ENCODE results near the gene PARD3B. TPM values are rescaled to one million over a fixed set of nuclear protein-coding genes. Genes with fewer than 3 reads are reported as not detected.

Gene PARD3B
- total and polyA plus RNA-seq, 4 donors: 6.8 to 50.9 (median 22.5) TPM

DNA sequence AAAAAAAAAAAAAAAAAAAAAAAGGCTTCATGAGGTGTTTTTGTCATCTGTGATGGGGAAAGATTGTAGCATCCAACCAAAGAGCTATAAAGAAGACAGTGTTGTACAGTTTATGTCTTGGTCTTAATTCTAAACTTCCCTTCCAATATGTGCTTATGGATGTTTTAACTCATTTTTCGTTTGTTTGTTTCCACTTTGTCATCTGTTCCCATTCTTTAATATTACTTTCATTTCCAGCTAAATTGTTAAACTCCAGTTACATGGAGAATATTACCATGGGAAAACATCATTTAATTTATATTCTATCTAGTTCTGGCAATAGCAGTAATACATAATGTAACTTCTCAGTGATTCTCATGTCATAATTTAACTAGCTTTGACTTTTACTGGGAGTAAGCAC lies 792.9 kb downstream of the PARD3B start:
- no peak for ATAC-seq (ENCODE audit: low FRiP score)
- H3K9me3 ChIP-seq (ENCODE audit: control insufficient read depth, low read length): no peaks in the 10 kb centered on the region
- intact Hi-C loops (cut with DNase I): no loop called here
- H3K27me3 ChIP-seq (ENCODE audit: control insufficient read depth in 1 of 2, insufficient read depth in 2 of 2, low read length in 1 of 2): no peaks in the 10 kb centered on the region
- no peak overlapping the region for H3K4me3 ChIP-seq (ENCODE audit: low read length in 2 of 2)
- WGBS, 2 donors: 43 to 96% methylated on average over 1 of the region's 1 CpG
- H3K27ac ChIP-seq (ENCODE audit: low read depth in 1 of 2, low read length in 2 of 2): no peak overlapping the region
- H3K36me3 ChIP-seq (ENCODE audit: control insufficient read depth in 1 of 2, insufficient read depth in 2 of 2, low read length in 1 of 2): no peaks in the 10 kb centered on the region
- no peak for DNase-seq
- no peaks in the 10 kb centered on the region for H3K4me1 ChIP-seq (ENCODE audit: control insufficient read depth in 1 of 2, insufficient read depth in 2 of 2, low read length in 2 of 2)

GRCh38 chr2:205343103-205343502 lies 797.8 kb downstream of the PARD3B start:
- intact Hi-C loops (cut with DNase I): no loop called here
- Histone ChIP-seq H3K4me3 (ENCODE audit: low read length in 2 of 2) (no peak overlapping the region), H3K27me3 (ENCODE audit: control insufficient read depth in 1 of 2, insufficient read depth in 2 of 2, low read length in 1 of 2) (no peaks in the 10 kb centered on the region), H3K27ac (ENCODE audit: low read depth in 1 of 2, low read length in 2 of 2) (no peak overlapping the region), H3K9me3 (ENCODE audit: control insufficient read depth, low read length) (no peaks in the 10 kb centered on the region), H3K4me1 (ENCODE audit: control insufficient read depth in 1 of 2, insufficient read depth in 2 of 2, low read length in 2 of 2) (no peaks in the 10 kb centered on the region), H3K36me3 (ENCODE audit: control insufficient read depth in 1 of 2, insufficient read depth in 2 of 2, low read length in 1 of 2) (no peaks in the 10 kb centered on the region)
- WGBS, 2 donors: 75 to 82% methylated on average over 4 of the region's 4 CpGs
- DNase-seq (no peak), ATAC-seq (ENCODE audit: low FRiP score) (no peak)

DNA sequence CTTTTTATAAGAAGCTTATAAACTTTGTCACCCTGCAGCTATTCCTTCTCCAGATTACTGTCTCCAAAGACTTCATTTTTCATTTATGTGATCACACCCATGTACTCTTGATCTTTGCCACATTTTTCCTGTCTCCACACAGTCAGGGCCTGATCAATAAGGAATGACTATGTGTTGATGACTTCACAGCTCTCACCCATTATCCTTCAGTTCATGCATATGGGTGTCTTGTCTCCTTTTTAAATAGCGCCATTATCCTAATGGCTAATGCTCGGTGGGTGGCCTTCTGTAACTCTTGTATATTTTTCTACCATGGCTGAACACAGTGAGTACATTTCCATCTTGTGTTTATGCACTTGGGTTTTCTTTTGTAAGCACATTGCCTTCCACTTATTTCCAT lies 801.4 kb downstream of the PARD3B start:
- no peak for ATAC-seq (ENCODE audit: low FRiP score)
- no peaks in the 10 kb centered on the region for H3K4me1 ChIP-seq (ENCODE audit: control insufficient read depth in 1 of 2, insufficient read depth in 2 of 2, low read length in 2 of 2)
- no peaks in the 10 kb centered on the region for H3K27me3 ChIP-seq (ENCODE audit: control insufficient read depth in 1 of 2, insufficient read depth in 2 of 2, low read length in 1 of 2)
- no peak for DNase-seq
- 90 to 96% methylated on average over 2 of the region's 2 CpGs for WGBS, 2 donors
- H3K36me3 ChIP-seq (ENCODE audit: control insufficient read depth in 1 of 2, insufficient read depth in 2 of 2, low read length in 1 of 2): no peaks in the 10 kb centered on the region
- H3K27ac ChIP-seq (ENCODE audit: low read depth in 1 of 2, low read length in 2 of 2): no peak overlapping the region
- no peak overlapping the region for H3K4me3 ChIP-seq (ENCODE audit: low read length in 2 of 2)
- no peaks in the 10 kb centered on the region for H3K9me3 ChIP-seq (ENCODE audit: control insufficient read depth, low read length)
- intact Hi-C loops (cut with DNase I): no loop called here

GRCh38 chr2:205347899-205348298 lies 802.6 kb downstream of the PARD3B start:
- intact Hi-C loops (cut with DNase I): no loop called here
- no peak for ATAC-seq (ENCODE audit: low FRiP score)
- 61 to 65% methylated on average over 2 of the region's 2 CpGs for WGBS, 2 donors
- Histone ChIP-seq H3K27me3 (ENCODE audit: control insufficient read depth in 1 of 2, insufficient read depth in 2 of 2, low read length in 1 of 2) (no peaks in the 10 kb centered on the region), H3K36me3 (ENCODE audit: control insufficient read depth in 1 of 2, insufficient read depth in 2 of 2, low read length in 1 of 2) (no peaks in the 10 kb centered on the region), H3K27ac (ENCODE audit: low read depth in 1 of 2, low read length in 2 of 2) (no peak overlapping the region), H3K4me1 (ENCODE audit: control insufficient read depth in 1 of 2, insufficient read depth in 2 of 2, low read length in 2 of 2) (no peaks in the 10 kb centered on the region), H3K4me3 (ENCODE audit: low read length in 2 of 2) (no peak overlapping the region), H3K9me3 (ENCODE audit: control insufficient read depth, low read length) (no peaks in the 10 kb centered on the region)
- no peak for DNase-seq

- Histone ChIP-seq H3K27ac (ENCODE audit: low read depth in 1 of 2, low read length in 2 of 2) (no peak overlapping the region), H3K9me3 (ENCODE audit: control insufficient read depth, low read length) (no peaks in the 10 kb centered on the region), H3K4me1 (ENCODE audit: control insufficient read depth in 1 of 2, insufficient read depth in 2 of 2, low read length in 2 of 2) (no peaks in the 10 kb centered on the region), H3K27me3 (ENCODE audit: control insufficient read depth in 1 of 2, insufficient read depth in 2 of 2, low read length in 1 of 2) (no peaks in the 10 kb centered on the region), H3K36me3 (ENCODE audit: control insufficient read depth in 1 of 2, insufficient read depth in 2 of 2, low read length in 1 of 2) (peaks cover 0 to 2% of the 10 kb centered on the region in 2 donors), H3K4me3 (ENCODE audit: low read length in 2 of 2) (no peak overlapping the region)
- intact Hi-C loops (cut with DNase I): no loop called here
- WGBS, 2 donors: 86 to 90% methylated on average over 3 of the region's 3 CpGs
- no peak for ATAC-seq (ENCODE audit: low FRiP score)
- DNase-seq: no peak
Observed at GRCh38 chr2:205352094-205352493, 806.8 kb downstream of the PARD3B start.

DNA sequence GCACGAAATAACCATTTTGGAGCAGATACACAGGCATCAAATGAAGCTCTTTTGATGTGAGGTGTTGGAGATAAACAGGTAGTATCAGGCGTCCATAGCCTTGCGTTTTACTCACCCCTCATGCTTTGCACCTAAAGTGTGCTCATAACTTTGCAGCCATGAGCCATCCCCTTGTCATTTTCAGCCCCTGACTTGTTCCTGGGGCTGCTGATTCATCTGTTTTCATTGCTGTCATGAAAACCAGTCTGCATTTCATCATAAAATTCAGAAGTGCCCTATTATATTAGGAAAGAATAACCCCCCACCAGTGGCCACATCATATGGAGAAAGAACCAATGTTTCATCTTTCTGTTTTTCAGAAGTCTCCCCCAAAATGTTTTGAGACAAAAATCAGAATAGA lies 807.3 kb downstream of the PARD3B start:
- DNase-seq: no peak

GRCh38 chr2:205357732-205358131 lies 812.5 kb downstream of the PARD3B start:
- H3K4me1 ChIP-seq (ENCODE audit: control insufficient read depth in 1 of 2, insufficient read depth in 2 of 2, low read length in 2 of 2): no peaks in the 10 kb centered on the region
- DNase-seq: no peak
- 48 to 50% methylated on average over 2 of the region's 2 CpGs for WGBS, 2 donors
- no peaks in the 10 kb centered on the region for H3K9me3 ChIP-seq (ENCODE audit: control insufficient read depth, low read length)
- H3K27ac ChIP-seq (ENCODE audit: low read depth in 1 of 2, low read length in 2 of 2): no peak overlapping the region
- no peak for ATAC-seq (ENCODE audit: low FRiP score)
- H3K36me3 ChIP-seq (ENCODE audit: control insufficient read depth in 1 of 2, insufficient read depth in 2 of 2, low read length in 1 of 2): peaks cover 0 to 2% of the 10 kb centered on the region in 2 donors
- intact Hi-C loops (cut with DNase I): no loop called here
- H3K27me3 ChIP-seq (ENCODE audit: control insufficient read depth in 1 of 2, insufficient read depth in 2 of 2, low read length in 1 of 2): no peaks in the 10 kb centered on the region
- H3K4me3 ChIP-seq (ENCODE audit: low read length in 2 of 2): no peak overlapping the region

More for the DNA sequence above, 807.3 kb downstream of the PARD3B start:
- ATAC-seq (ENCODE audit: low FRiP score): no peak
- H3K27me3 ChIP-seq (ENCODE audit: control insufficient read depth in 1 of 2, insufficient read depth in 2 of 2, low read length in 1 of 2): no peaks in the 10 kb centered on the region
- H3K27ac ChIP-seq (ENCODE audit: low read depth in 1 of 2, low read length in 2 of 2): no peak overlapping the region
- intact Hi-C loops (cut with DNase I): no loop called here
- WGBS, 2 donors: 91 to 94% methylated on average over 3 of the region's 3 CpGs
- no peaks in the 10 kb centered on the region for H3K4me1 ChIP-seq (ENCODE audit: control insufficient read depth in 1 of 2, insufficient read depth in 2 of 2, low read length in 2 of 2)
- H3K36me3 ChIP-seq (ENCODE audit: control insufficient read depth in 1 of 2, insufficient read depth in 2 of 2, low read length in 1 of 2): peaks cover 0 to 2% of the 10 kb centered on the region in 2 donors
- no peak overlapping the region for H3K4me3 ChIP-seq (ENCODE audit: low read length in 2 of 2)
- no peaks in the 10 kb centered on the region for H3K9me3 ChIP-seq (ENCODE audit: control insufficient read depth, low read length)

- DNase-seq (no peak), ATAC-seq (ENCODE audit: low FRiP score) (no peak)
- Histone ChIP-seq H3K36me3 (ENCODE audit: control insufficient read depth in 1 of 2, insufficient read depth in 2 of 2, low read length in 1 of 2) (peaks cover 0 to 2% of the 10 kb centered on the region in 2 donors), H3K4me1 (ENCODE audit: control insufficient read depth in 1 of 2, insufficient read depth in 2 of 2, low read length in 2 of 2) (no peaks in the 10 kb centered on the region), H3K27ac (ENCODE audit: low read depth in 1 of 2, low read length in 2 of 2) (no peak overlapping the region), H3K27me3 (ENCODE audit: control insufficient read depth in 1 of 2, insufficient read depth in 2 of 2, low read length in 1 of 2) (no peaks in the 10 kb centered on the region), H3K9me3 (ENCODE audit: control insufficient read depth, low read length) (no peaks in the 10 kb centered on the region), H3K4me3 (ENCODE audit: low read length in 2 of 2) (no peak overlapping the region)
- 64 to 65% methylated on average over 8 of the region's 8 CpGs for WGBS, 2 donors
- intact Hi-C loops (cut with DNase I): no loop called here
Observed at GRCh38 chr2:205358351-205358815, 813.1 kb downstream of the PARD3B start.

GRCh38 chr2:205361272-205361671 lies 816.0 kb downstream of the PARD3B start:
- H3K27me3 ChIP-seq (ENCODE audit: control insufficient read depth in 1 of 2, insufficient read depth in 2 of 2, low read length in 1 of 2): no peaks in the 10 kb centered on the region
- WGBS, 2 donors: 93% methylated on average over 3 of the region's 3 CpGs
- H3K9me3 ChIP-seq (ENCODE audit: control insufficient read depth, low read length): no peaks in the 10 kb centered on the region
- ATAC-seq (ENCODE audit: low FRiP score) (no peak), DNase-seq (no peak)
- no peak overlapping the region for H3K4me3 ChIP-seq (ENCODE audit: low read length in 2 of 2)
- H3K27ac ChIP-seq (ENCODE audit: low read depth in 1 of 2, low read length in 2 of 2): no peak overlapping the region
- no peaks in the 10 kb centered on the region for H3K4me1 ChIP-seq (ENCODE audit: control insufficient read depth in 1 of 2, insufficient read depth in 2 of 2, low read length in 2 of 2)
- intact Hi-C loops (cut with DNase I): no loop called here
- no peaks in the 10 kb centered on the region for H3K36me3 ChIP-seq (ENCODE audit: control insufficient read depth in 1 of 2, insufficient read depth in 2 of 2, low read length in 1 of 2)

Measured in aorta (tissue), 5 donors.